ENCODE results near the gene PRKCH. TPM values are rescaled to one million over a fixed set of nuclear protein-coding genes. Genes with fewer than 3 reads are reported as not detected.

PRKCH gene
- total RNA-seq, 2 experiments from 2014 or later: 193 to 194 TPM

DNA sequence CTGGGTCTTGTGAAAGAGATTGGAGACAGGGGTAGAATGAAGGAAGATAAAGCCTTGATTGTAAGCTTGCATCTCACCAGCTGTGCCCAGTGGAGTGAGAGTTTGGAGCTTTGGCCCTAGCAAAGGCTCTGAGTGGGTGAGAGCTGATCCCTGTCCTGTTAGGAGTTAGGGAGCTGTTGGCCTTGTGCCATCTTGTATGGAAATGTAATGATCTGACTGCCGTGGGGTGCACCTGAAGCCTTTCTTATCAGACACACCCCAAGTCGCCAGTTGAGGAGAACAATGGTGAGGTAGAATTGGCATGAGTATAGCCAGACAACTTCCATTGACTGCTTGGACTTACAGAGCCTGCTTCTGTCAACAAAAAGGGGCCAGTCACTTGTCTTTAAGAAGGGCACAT, 130.1 kb downstream of the PRKCH start:
- no peaks in the 10 kb centered on the region for H3K27me3 Mint-ChIP-seq
- ATAC-seq (no peak), DNase-seq (no peak)
- TF ChIP-seq, protein P1, sequence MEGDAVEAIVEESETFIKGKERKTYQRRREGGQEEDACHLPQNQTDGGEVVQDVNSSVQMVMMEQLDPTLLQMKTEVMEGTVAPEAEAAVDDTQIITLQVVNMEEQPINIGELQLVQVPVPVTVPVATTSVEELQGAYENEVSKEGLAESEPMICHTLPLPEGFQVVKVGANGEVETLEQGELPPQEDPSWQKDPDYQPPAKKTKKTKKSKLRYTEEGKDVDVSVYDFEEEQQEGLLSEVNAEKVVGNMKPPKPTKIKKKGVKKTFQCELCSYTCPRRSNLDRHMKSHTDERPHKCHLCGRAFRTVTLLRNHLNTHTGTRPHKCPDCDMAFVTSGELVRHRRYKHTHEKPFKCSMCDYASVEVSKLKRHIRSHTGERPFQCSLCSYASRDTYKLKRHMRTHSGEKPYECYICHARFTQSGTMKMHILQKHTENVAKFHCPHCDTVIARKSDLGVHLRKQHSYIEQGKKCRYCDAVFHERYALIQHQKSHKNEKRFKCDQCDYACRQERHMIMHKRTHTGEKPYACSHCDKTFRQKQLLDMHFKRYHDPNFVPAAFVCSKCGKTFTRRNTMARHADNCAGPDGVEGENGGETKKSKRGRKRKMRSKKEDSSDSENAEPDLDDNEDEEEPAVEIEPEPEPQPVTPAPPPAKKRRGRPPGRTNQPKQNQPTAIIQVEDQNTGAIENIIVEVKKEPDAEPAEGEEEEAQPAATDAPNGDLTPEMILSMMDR (IDR thresholded peaks at IDR 0.05): no peak
- peak overlapping the region; percentile 72 for H3K4me3 Mint-ChIP-seq
- H3K9me3 Mint-ChIP-seq: peaks cover 1% of the 10 kb centered on the region
- intact Hi-C loops (cut with micrococcal nuclease): loop anchor here (5.0 kb wide), 1 partner anchor 64 kb away; no protein-coding TSS in a partner anchor
- peaks cover 85% of the 10 kb centered on the region for H3K36me3 Mint-ChIP-seq (ENCODE audit: low read depth)
- CTCF ChIA-PET: interaction anchor here (0.7 to 2.6 kb wide), 12 partner anchors 10 to 386 kb away, joined by 3 to 8 read pairs (median 4); partner anchors contain the start of gene PRKCH
- peaks cover 95% of the 10 kb centered on the region for H3K4me1 Mint-ChIP-seq (ENCODE audit: low read depth)
- POLR2A ChIA-PET: interaction anchor here (0.7 to 3.0 kb wide), 12 partner anchors 11 to 386 kb away, joined by 3 to 12 read pairs (median 4); no protein-coding TSS in a partner anchor
- peak overlapping the region; percentile 99 for H3K27ac Mint-ChIP-seq

GRCh38 chr14:61451891-61452400, 130.6 kb downstream of the PRKCH start:
- peaks cover 95% of the 10 kb centered on the region for H3K4me1 Mint-ChIP-seq (ENCODE audit: low read depth)
- intact Hi-C loops (cut with micrococcal nuclease): loop anchor here (2.0 to 5.0 kb wide), 2 partner anchors 65 to 109 kb away; no protein-coding TSS in a partner anchor
- peak overlapping the region; percentile 99 for H3K27ac Mint-ChIP-seq
- ATAC-seq (peak; percentile 3), DNase-seq (no peak)
- ChIA-PET POLR2A (interaction anchor here (0.7 to 3.0 kb wide), 21 partner anchors 9 to 386 kb away, joined by 3 to 12 read pairs (median 4); no protein-coding TSS in a partner anchor), CTCF (interaction anchor here (0.7 to 2.3 kb wide), 19 partner anchors 9 to 386 kb away, joined by 3 to 8 read pairs (median 3); partner anchors contain the start of gene PRKCH)
- TF ChIP-seq, protein P1 (IDR thresholded peaks at IDR 0.05): no peak
- peaks cover 1% of the 10 kb centered on the region for H3K9me3 Mint-ChIP-seq
- peak overlapping the region; percentile 72 for H3K4me3 Mint-ChIP-seq
- H3K27me3 Mint-ChIP-seq: no peaks in the 10 kb centered on the region
- peaks cover 84% of the 10 kb centered on the region for H3K36me3 Mint-ChIP-seq (ENCODE audit: low read depth)

DNA sequence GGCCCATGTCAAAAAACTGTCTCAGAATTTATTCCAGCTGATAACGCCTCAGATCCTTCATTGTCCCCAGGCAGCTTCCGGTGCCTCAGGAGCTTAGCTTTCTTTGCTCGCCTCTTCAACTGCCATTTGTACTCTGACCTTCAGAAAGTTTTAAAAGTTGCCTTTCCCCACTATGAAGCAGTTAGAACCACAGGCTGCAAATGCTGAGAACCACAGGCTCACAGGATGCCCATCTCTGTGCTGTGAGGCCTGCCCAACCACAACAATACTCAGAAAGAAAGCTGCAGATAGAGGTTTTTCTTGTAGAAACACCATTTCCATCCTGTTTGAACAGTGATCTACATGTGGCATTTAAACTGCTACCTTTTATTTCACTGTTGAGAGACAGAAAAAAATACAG, 131.1 kb downstream of the PRKCH start:
- Mint-ChIP-seq H3K4me1 (ENCODE audit: low read depth) (peaks cover 95% of the 10 kb centered on the region), H3K9me3 (peaks cover 1% of the 10 kb centered on the region), H3K4me3 (peak overlapping the region; percentile 72), H3K27me3 (no peaks in the 10 kb centered on the region), H3K36me3 (ENCODE audit: low read depth) (peaks cover 86% of the 10 kb centered on the region), H3K27ac (peak overlapping the region; percentile 99)
- POLR2A ChIA-PET: interaction anchor here (0.7 to 1.8 kb wide), 21 partner anchors 8 to 385 kb away, joined by 3 to 7 read pairs (median 4); no protein-coding TSS in a partner anchor
- CTCF ChIA-PET: interaction anchor here (0.9 to 2.3 kb wide), 16 partner anchors 9 to 385 kb away, joined by 3 to 8 read pairs (median 3); partner anchors contain the start of gene PRKCH
- intact Hi-C loops (cut with micrococcal nuclease): loop anchor here (2.0 to 5.0 kb wide), 2 partner anchors 65 to 110 kb away; no protein-coding TSS in a partner anchor
- TF ChIP-seq, protein P1 (IDR thresholded peaks at IDR 0.05): no peak
- peak; percentile 86 for ATAC-seq
- peak; percentile 90 for DNase-seq

GRCh38 chr14:61453103-61453767, 131.9 kb downstream of the PRKCH start:
- peaks cover 89% of the 10 kb centered on the region for H3K36me3 Mint-ChIP-seq (ENCODE audit: low read depth)
- TF ChIP-seq, protein P1 (IDR thresholded peaks at IDR 0.05): peak; percentile 12
- H3K27ac Mint-ChIP-seq: peak overlapping the region; percentile 99
- no peak for ATAC-seq
- H3K27me3 Mint-ChIP-seq: no peaks in the 10 kb centered on the region
- H3K4me3 Mint-ChIP-seq: peak overlapping the region; percentile 72
- POLR2A ChIA-PET: interaction anchor here (0.7 to 1.7 kb wide), 9 partner anchors 7 to 384 kb away, joined by 3 to 7 read pairs (median 4); no protein-coding TSS in a partner anchor
- peaks cover 95% of the 10 kb centered on the region for H3K4me1 Mint-ChIP-seq (ENCODE audit: low read depth)
- intact Hi-C loops (cut with micrococcal nuclease): loop anchor here (2.0 to 5.0 kb wide), 2 partner anchors 66 to 110 kb away; no protein-coding TSS in a partner anchor
- peaks cover 1% of the 10 kb centered on the region for H3K9me3 Mint-ChIP-seq
- DNase-seq: no peak
- CTCF ChIA-PET: interaction anchor here (1.0 to 1.9 kb wide), 9 partner anchors 8 to 184 kb away, joined by 3 to 8 read pairs (median 3); partner anchors contain the start of gene PRKCH

Data from activated CD8-positive, alpha-beta T cell treated with anti-CD3 and anti-CD28 coated beads for 36 hours (primary cell).